H9 (cell line): ENCODE results near the gene PLAAT1. TPM values are rescaled to one million over a fixed set of nuclear protein-coding genes. Genes with fewer than 3 reads are reported as not detected.
A peak's percentile ranks its signal among the peaks of the same experiment; 100 is the strongest.

Experiments
- DNase-seq: peaks from one replicate; pipeline ENCODE4 v3.0.0-alpha.2; 2017
- H2AFZ ChIP-seq: one replicate; pipeline ENCODE4 v1.6.1; 2013; ENCODE audit warnings: mild to moderate bottlenecking, low read length, control low read depth, moderate library complexity
- H2AK5ac ChIP-seq: 2 replicates; pipeline ENCODE4 v1.6.1; 2013; ENCODE audit warnings: low read length, control low read depth, mixed read lengths; ENCODE audit not compliant: insufficient read length
- H2BK120ac ChIP-seq: one replicate; pipeline ENCODE4 v1.6.1; 2013; ENCODE audit warnings: low read depth, mild to moderate bottlenecking, low read length, control low read depth, inconsistent platforms; ENCODE audit not compliant: poor library complexity, severe bottlenecking
- H2BK12ac ChIP-seq: 2 replicates; pipeline ENCODE4 v1.6.1; 2013; ENCODE audit warnings: low read length, control low read depth, mixed read lengths, low read depth; ENCODE audit not compliant: insufficient read length
- H2BK15ac ChIP-seq: 2 replicates; pipeline ENCODE4 v1.6.1; 2013; ENCODE audit warnings: low read depth, low read length, control low read depth
- H2BK20ac ChIP-seq: one replicate; pipeline ENCODE4 v1.6.1; 2013; ENCODE audit warnings: low read depth, mild to moderate bottlenecking, low read length, control low read depth, inconsistent platforms; ENCODE audit not compliant: poor library complexity, severe bottlenecking
- H2BK5ac ChIP-seq: 2 replicates; pipeline ENCODE4 v1.6.1; 2013; ENCODE audit warnings: low read length, control low read depth, mixed read lengths; ENCODE audit not compliant: insufficient read length
- H3K14ac ChIP-seq: 2 replicates; pipeline ENCODE4 v1.6.1; 2013; ENCODE audit warnings: low read length, control low read depth; ENCODE audit not compliant: insufficient read depth
- H3K18ac ChIP-seq: 2 replicates; pipeline ENCODE4 v1.6.1; 2013; ENCODE audit warnings: low read depth, mild to moderate bottlenecking, mixed read lengths, low read length, control low read depth; ENCODE audit not compliant: insufficient read length
- H3K23ac ChIP-seq: 2 replicates; pipeline ENCODE4 v1.6.1; 2013; ENCODE audit warnings: low read length, control low read depth, mixed read lengths, low read depth; ENCODE audit not compliant: insufficient read length
- H3K23me2 ChIP-seq: 2 replicates; pipeline ENCODE4 v1.6.1; 2013; ENCODE audit warnings: low read depth, mild to moderate bottlenecking, mixed read lengths, low read length, control low read depth; ENCODE audit not compliant: insufficient read length, poor library complexity, severe bottlenecking
- H3K27ac ChIP-seq: 2 replicates; pipeline ENCODE4 v1.5.1; 2013; ENCODE audit warnings: low read length, control low read depth, mixed read lengths, low read depth; ENCODE audit not compliant: insufficient read length
- H3K27me3 ChIP-seq: 2 replicates; pipeline ENCODE4 v1.6.1; 2013; ENCODE audit warnings: low read length, control low read depth, inconsistent platforms; ENCODE audit not compliant: insufficient read depth
- H3K4ac ChIP-seq: 2 replicates; pipeline ENCODE4 v1.6.1; 2013; ENCODE audit warnings: low read depth, mild to moderate bottlenecking, control low read depth, inconsistent platforms, low read length, moderate library complexity
- H3K4me1 ChIP-seq: 2 replicates; pipeline ENCODE4 v1.6.1; 2013; ENCODE audit warnings: low read length, control low read depth, inconsistent platforms; ENCODE audit not compliant: insufficient read depth
- H3K4me2 ChIP-seq: 2 replicates; pipeline ENCODE4 v1.6.1; 2013; ENCODE audit warnings: low read length, control low read depth, mixed read lengths; ENCODE audit not compliant: insufficient read length, insufficient read depth
- H3K56ac ChIP-seq: 2 replicates; pipeline ENCODE4 v1.6.1; 2013; ENCODE audit warnings: low read depth, mild to moderate bottlenecking, mixed read lengths, low read length, control low read depth; ENCODE audit not compliant: insufficient read length
- H3K79me1 ChIP-seq: 2 replicates; pipeline ENCODE4 v1.6.1; 2013; ENCODE audit warnings: low read depth, mild to moderate bottlenecking, moderate library complexity, low read length, control low read depth, inconsistent platforms; ENCODE audit not compliant: insufficient read depth, poor library complexity, severe bottlenecking
- H3K79me2 ChIP-seq: 2 replicates; pipeline ENCODE4 v1.6.1; 2013; ENCODE audit warnings: low read length, control low read depth, inconsistent platforms; ENCODE audit not compliant: insufficient read depth
- H3K9ac ChIP-seq: 2 replicates; pipeline ENCODE4 v1.6.1; 2013; ENCODE audit warnings: low read length, control low read depth, mixed read lengths; ENCODE audit not compliant: insufficient read length; ENCODE audit errors: extremely low read depth
- H3K9me3 ChIP-seq: one replicate; pipeline ENCODE4 v1.6.1; 2013; ENCODE audit warnings: low read depth, low read length, inconsistent platforms; ENCODE audit not compliant: control insufficient read depth
- H3T11ph ChIP-seq: one replicate; pipeline ENCODE4 v1.6.1; 2013; ENCODE audit warnings: mild to moderate bottlenecking, low read length, control low read depth, inconsistent platforms
- H4K20me1 ChIP-seq: one replicate; pipeline ENCODE4 v1.6.1; 2013; ENCODE audit not compliant: control insufficient read depth, insufficient read length, insufficient read depth
- H4K5ac ChIP-seq: 2 replicates; pipeline ENCODE4 v1.6.1; 2013; ENCODE audit warnings: low read depth, mild to moderate bottlenecking, mixed read lengths, low read length, control low read depth; ENCODE audit not compliant: insufficient read length
- H4K8ac ChIP-seq: replicated peaks from 2 replicates; pipeline ENCODE4 v1.6.1; 2013; ENCODE audit warnings: low read length, control low read depth, mixed read lengths, low read depth; ENCODE audit not compliant: insufficient read length
- H4K91ac ChIP-seq: 2 replicates; pipeline ENCODE4 v1.6.1; 2013; ENCODE audit warnings: low read depth, mild to moderate bottlenecking, moderate library complexity, mixed read lengths, low read length, control low read depth; ENCODE audit not compliant: insufficient read length
- H3K27ac Mint-ChIP-seq, 3 experiments: 2 replicates in 2 of 3; 3 replicates in 1 of 3; pipeline ENCODE4 v1.8.0; 2020 to 2021; ENCODE audit warnings: mixed read lengths in 3 of 3, mild to moderate bottlenecking in 1 of 3, moderate library complexity in 1 of 3
- H3K27me3 Mint-ChIP-seq: 2 replicates; pipeline ENCODE4 v1.8.0; 2021; ENCODE audit warnings: low read depth, mild to moderate bottlenecking, moderate library complexity, mixed read lengths
- H3K36me3 Mint-ChIP-seq, 3 experiments: 2 replicates in 2 of 3; 3 replicates in 1 of 3; pipeline ENCODE4 v1.8.0; 2020 to 2021; ENCODE audit warnings: low read depth in 3 of 3, mixed read lengths in 3 of 3; ENCODE audit not compliant: insufficient read depth in 1 of 3
- H3K4me1 Mint-ChIP-seq, 2 experiments: 2 replicates each; pipeline ENCODE4 v1.8.0; 2020; ENCODE audit warnings: mixed read lengths in 2 of 2
- H3K4me3 Mint-ChIP-seq, 2 experiments: 2 replicates in 1 of 2; 3 replicates in 1 of 2; pipeline ENCODE4 v1.8.0; 2020 to 2021; ENCODE audit warnings: mild to moderate bottlenecking in 2 of 2, mixed read lengths in 2 of 2, moderate library complexity in 1 of 2
- H3K9me3 Mint-ChIP-seq, 2 experiments: 2 replicates in 1 of 2; 3 replicates in 1 of 2; pipeline ENCODE4 v1.8.0; 2020; ENCODE audit warnings: mild to moderate bottlenecking in 2 of 2, mixed read lengths in 2 of 2, moderate library complexity in 1 of 2
- CTCF ChIP-seq: fragments of 200-600 bp; sonication (generic); conservative IDR thresholded peaks from 3 replicates; pipeline ENCODE4 v1.8.0; 2021; ENCODE audit warnings: antibody characterized with exemption, mild to moderate bottlenecking
- WGBS: extraction: QIAGEN DNeasy Blood & Tissue Kit; methylation state at CpG from one replicate; pipeline ENCODE4 v1.1.7; 2013; ENCODE audit warnings: missing lambda C conversion rate, low lambda C conversion rate, mixed read lengths; ENCODE audit not compliant: insufficient read length; ENCODE audit errors: extremely low coverage; 5-methylcytosine and 5-hydroxymethylcytosine counted together
- total RNA-seq: library from RNA; stranded (reverse); gene quantifications from 2 replicates; pipeline ENCODE4 v1.2.1, GENCODE V29; 2021

The PLAAT1 gene
- total RNA-seq, 1 experiment from 2014 or later, result 4.4 TPM

- WGBS, result no CpG with 5 or more reads among the region's 6 CpGs
- H3T11ph ChIP-seq, result no peak overlapping the region
- H2AK5ac ChIP-seq, result no peak overlapping the region
- H3K27ac ChIP-seq, result no peak overlapping the region
- H3K4me1 Mint-ChIP-seq, result peaks cover 54 to 62% of the 10 kb centered on the region in 2 experiments
- no peak overlapping the region for H2BK20ac ChIP-seq
- no peak overlapping the region for H2BK5ac ChIP-seq
- no peak for DNase-seq
- H2BK15ac ChIP-seq, result no peak overlapping the region
- no peaks in the 10 kb centered on the region for H3K36me3 Mint-ChIP-seq
- H4K20me1 ChIP-seq, result no peaks in the 10 kb centered on the region
- no peak overlapping the region for H4K5ac ChIP-seq
- H3K14ac ChIP-seq, result no peak overlapping the region
- H3K4me2 ChIP-seq, result no peak overlapping the region
- H4K8ac ChIP-seq, result no peak overlapping the region
- H3K23ac ChIP-seq, result no peak overlapping the region
- H3K4me3 Mint-ChIP-seq, result no peak overlapping the region
- no peak overlapping the region for H3K9ac ChIP-seq
- H3K27me3 Mint-ChIP-seq, result no peaks in the 10 kb centered on the region
- peaks cover 12% of the 10 kb centered on the region for H3K4me1 ChIP-seq
- H3K4ac ChIP-seq, result no peak overlapping the region
- no peaks in the 10 kb centered on the region for H3K79me2 ChIP-seq
- H3K56ac ChIP-seq, result no peak overlapping the region
- H4K91ac ChIP-seq, result no peak overlapping the region
- H2AFZ ChIP-seq, result no peak overlapping the region
- H3K18ac ChIP-seq, result peak overlapping the region; percentile 31
- H3K79me1 ChIP-seq, result no peaks in the 10 kb centered on the region
- no peaks in the 10 kb centered on the region for H3K9me3 ChIP-seq
- H3K27ac Mint-ChIP-seq, result peak overlapping the region in 1 of 3 experiments; percentile 18; a peak in 1 of 7 replicates
- no peak for TF ChIP-seq CTCF
- H2BK12ac ChIP-seq, result no peak overlapping the region
- H3K23me2 ChIP-seq, result no peaks in the 10 kb centered on the region
- H3K9me3 Mint-ChIP-seq, result no peaks in the 10 kb centered on the region; a peak in 1 of 5 replicates
- H2BK120ac ChIP-seq, result no peak overlapping the region
- H3K27me3 ChIP-seq, result no peaks in the 10 kb centered on the region
Observed at GRCh38 chr3:193231201-193231600, 9.8 kb upstream of the PLAAT1 start.
